ENCODE data around the gene AARS2. TPM values are rescaled to one million over a fixed set of nuclear protein-coding genes. Genes with fewer than 3 reads are reported as not detected.
A peak's percentile ranks its signal among the peaks of the same experiment; 100 is the strongest.

The AARS2 gene
- total and polyA plus RNA-seq, 11 donors = 4.1 to 9.8 (median 7.6) TPM

DNA sequence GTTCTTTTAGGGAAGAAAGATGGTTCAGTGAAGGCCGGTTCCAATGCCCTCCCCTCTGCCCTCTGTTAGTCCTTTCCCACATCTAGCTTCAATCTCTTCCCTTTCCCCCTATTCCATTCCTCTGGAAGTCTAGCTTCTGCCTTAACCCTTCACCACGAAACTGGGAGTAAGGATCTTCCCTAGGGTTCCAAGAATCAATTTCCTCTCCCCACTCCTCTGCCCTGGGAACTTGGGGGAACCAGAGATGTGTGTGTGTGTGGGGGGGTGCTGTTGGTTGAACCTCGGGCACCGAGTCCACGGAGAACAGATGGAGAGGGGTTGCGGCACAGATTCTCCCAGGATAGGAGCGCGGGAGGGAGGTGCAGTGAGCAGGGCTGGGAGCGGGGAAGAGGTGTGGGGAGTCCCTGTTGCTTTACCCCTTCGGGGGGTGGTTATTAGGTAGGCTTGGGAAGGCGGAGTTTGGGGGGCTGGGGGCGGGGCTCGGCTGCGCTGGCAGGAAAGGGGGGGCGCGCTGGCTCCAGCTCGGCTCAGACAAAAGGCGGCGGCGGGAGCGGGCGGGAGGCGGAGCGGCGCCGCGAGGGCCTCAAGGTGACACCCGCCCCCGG is 43.1 kb downstream of the AARS2 start, which contains the start of gene TMEM151B:
Gene TMEM151B, plus strand, starts transcription at position 530 of the 605 bp plus-strand sequence. CDS start 293 bp downstream, outside the sequence.
- H3K27me3 ChIP-seq = peaks cover 5 to 62% (median 35%) of the 10 kb centered on the region in 9 donors
- intact Hi-C loops (cut with DNase I) = loop anchor here in 9 of 10 donors (2.0 to 10.0 kb wide), 7 partner anchors 32 to 185 kb away; partner anchors contain the start of gene AARS2 (in 1 of the 9)

DNA sequence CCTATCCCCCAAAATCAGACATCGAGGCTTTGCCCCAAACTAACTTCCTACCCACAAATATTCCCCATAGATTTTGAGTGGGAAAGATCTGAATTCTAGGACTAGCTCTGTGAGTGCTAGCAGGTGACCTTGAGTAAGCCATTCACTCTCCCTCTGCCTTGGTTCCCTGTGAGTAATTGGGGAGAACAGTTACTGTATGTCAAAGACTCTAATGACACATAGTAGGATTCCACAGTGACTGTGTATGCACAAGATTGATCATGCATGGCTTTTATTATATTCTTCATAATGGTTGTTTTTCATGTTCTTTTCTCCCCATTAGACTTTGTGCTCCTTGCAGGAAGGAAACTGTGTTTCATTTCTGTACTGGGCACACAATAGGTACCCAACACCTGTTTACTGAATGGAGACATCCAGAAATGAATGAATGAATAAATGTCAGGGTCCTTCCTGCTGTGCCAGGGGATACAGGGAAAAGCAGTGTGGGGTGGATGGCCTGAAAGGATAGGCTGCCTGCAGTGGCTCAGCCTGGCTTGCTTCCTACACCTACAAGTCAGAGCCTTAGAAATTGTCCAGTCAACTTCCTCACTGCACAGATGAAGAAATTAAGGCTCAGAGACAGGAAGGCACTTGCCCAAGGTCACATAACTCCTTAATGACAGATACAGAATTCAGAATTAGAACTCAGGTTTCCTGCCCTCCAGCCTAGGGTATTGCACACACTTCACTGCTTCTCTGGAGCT is 43.8 kb downstream of the AARS2 start:
- DNase-seq (no peak), ATAC-seq (no peak)
- Histone ChIP-seq H3K9me3 (no peaks in the 10 kb centered on the region), H3K36me3 (no peaks in the 10 kb centered on the region), H3K4me1 (peaks cover 0 to 24% (median 6%) of the 10 kb centered on the region in 12 donors), H3K27ac (no peak overlapping the region), H3K4me3 (no peak overlapping the region), H3K27me3 (peaks cover 5 to 55% (median 35%) of the 10 kb centered on the region in 9 donors)
- no peak for TF ChIP-seq POLR2A (IDR thresholded peaks at IDR 0.05)
- TF ChIP-seq, protein P1, sequence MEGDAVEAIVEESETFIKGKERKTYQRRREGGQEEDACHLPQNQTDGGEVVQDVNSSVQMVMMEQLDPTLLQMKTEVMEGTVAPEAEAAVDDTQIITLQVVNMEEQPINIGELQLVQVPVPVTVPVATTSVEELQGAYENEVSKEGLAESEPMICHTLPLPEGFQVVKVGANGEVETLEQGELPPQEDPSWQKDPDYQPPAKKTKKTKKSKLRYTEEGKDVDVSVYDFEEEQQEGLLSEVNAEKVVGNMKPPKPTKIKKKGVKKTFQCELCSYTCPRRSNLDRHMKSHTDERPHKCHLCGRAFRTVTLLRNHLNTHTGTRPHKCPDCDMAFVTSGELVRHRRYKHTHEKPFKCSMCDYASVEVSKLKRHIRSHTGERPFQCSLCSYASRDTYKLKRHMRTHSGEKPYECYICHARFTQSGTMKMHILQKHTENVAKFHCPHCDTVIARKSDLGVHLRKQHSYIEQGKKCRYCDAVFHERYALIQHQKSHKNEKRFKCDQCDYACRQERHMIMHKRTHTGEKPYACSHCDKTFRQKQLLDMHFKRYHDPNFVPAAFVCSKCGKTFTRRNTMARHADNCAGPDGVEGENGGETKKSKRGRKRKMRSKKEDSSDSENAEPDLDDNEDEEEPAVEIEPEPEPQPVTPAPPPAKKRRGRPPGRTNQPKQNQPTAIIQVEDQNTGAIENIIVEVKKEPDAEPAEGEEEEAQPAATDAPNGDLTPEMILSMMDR (IDR thresholded peaks at IDR 0.05) = no peak
- intact Hi-C loops (cut with DNase I) = loop anchor here in 9 of 10 donors (2.0 to 10.0 kb wide), 7 partner anchors 33 to 185 kb away; partner anchors contain the start of gene AARS2 (in 1 of the 9)
- WGBS, 4 donors = 76 to 93% (median 81%) methylated on average over 1 of the region's 1 CpG

More for the DNA sequence above, 43.1 kb downstream of the AARS2 start, which contains the start of gene TMEM151B:
- H3K27ac ChIP-seq = no peak within 1 kb of the TSS
- DNase-seq (no peak), ATAC-seq (no peak)
- peak within 1 kb of the TSS in 9 of 12 donors; percentile 34 to 60 (median 38) for H3K4me3 ChIP-seq
- H3K9me3 ChIP-seq = no peaks in the 10 kb centered on the region
- 14 to 18% (median 14%) methylated on average over 25 to 29 of the region's 29 CpGs for WGBS, 4 donors
- H3K36me3 ChIP-seq = no peaks in the 10 kb centered on the region
- H3K4me1 ChIP-seq = peaks cover 0 to 17% (median 0%) of the 10 kb centered on the region in 12 donors
- TF ChIP-seq POLR2A (IDR thresholded peaks at IDR 0.05) = no peak
- TF ChIP-seq, protein P1 (IDR thresholded peaks at IDR 0.05) = no peak

DNA sequence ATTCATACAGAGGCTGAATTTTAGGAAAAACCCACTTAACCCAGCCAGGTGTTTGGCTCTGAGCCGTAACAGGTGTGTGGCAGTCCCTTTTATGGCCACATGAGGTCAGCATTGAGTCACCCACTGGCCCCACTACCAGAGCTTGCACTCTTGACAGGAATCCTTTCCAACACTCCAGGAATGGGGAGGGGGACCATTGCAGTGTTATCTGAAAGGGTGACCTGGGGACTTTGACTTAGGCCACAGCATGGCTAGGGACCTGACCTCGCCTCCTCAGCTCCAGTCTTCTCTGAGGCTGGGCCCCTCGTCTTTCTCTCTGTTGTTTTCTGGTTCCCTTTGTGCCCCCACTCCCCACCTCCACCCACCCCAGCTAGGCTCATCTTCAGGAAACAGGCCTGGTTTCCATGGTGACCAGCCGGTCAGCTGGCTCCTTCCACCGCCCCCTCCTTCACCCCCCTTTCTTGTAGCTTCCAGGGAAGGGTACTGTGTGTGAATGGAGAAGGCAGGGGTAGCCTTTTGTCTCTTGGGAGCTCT is 45.0 kb downstream of the AARS2 start:
- DNase-seq = no peak
- TF ChIP-seq, protein P1 (IDR thresholded peaks at IDR 0.05) = peak; percentile 77 to 95 (median 88)
- no peak for TF ChIP-seq POLR2A (IDR thresholded peaks at IDR 0.05)
- Histone ChIP-seq H3K27me3 (peaks cover 5 to 43% (median 30%) of the 10 kb centered on the region in 9 donors), H3K4me1 (peaks cover 0 to 36% (median 17%) of the 10 kb centered on the region in 12 donors), H3K27ac (no peak overlapping the region), H3K4me3 (no peak overlapping the region), H3K36me3 (no peaks in the 10 kb centered on the region), H3K9me3 (no peaks in the 10 kb centered on the region)
- no peak for ATAC-seq
- 28 to 38% (median 33%) methylated on average over 5 of the region's 5 CpGs for WGBS, 4 donors
- intact Hi-C loops (cut with DNase I) = loop anchor here (1.0 to 10.0 kb wide), 8 partner anchors 34 to 187 kb away; partner anchors contain the start of gene AARS2 (in 1 of the 10)
